Thyroid gland (tissue), 4 donors: ENCODE measurements around the gene STUB1.

Source experiments
- CTCF ChIP-seq, 6 experiments: fragments of 200-600 bp in 3 of 6; fragments of 450-650 bp in 3 of 6; sonication (generic) in 3 of 6; IDR thresholded peaks; one replicate each; pipeline ENCODE4 v1.5.1; 2016 to 2019; ENCODE audit warnings: antibody characterized with exemption in 6 of 6, mild to moderate bottlenecking in 2 of 6, inconsistent platforms in 1 of 6, moderate library complexity in 1 of 6
- POLR2A ChIP-seq, 2 donors: fragments of 450-650 bp; IDR thresholded peaks; one replicate each; pipeline ENCODE4 v1.6.1; 2017; ENCODE audit warnings: antibody characterized with exemption in 2 of 2, mild to moderate bottlenecking in 2 of 2, moderate library complexity in 1 of 2

GRCh38 chr16:649631-650030 lies 30.6 kb upstream of the STUB1 start:
- TF ChIP-seq CTCF (IDR thresholded peaks at IDR 0.05) (no peak), POLR2A (IDR thresholded peaks at IDR 0.05) (no peak)
